Activated T-cell treated with anti-CD3 and anti-CD28 coated beads, Interleukin-2, amount 50 U/mL, for 72 hours (primary cell): ENCODE results near the gene PRPF40B. TPM values are rescaled to one million over a fixed set of nuclear protein-coding genes. Genes with fewer than 3 reads are reported as not detected.

Experiments
- ATAC-seq, 2 donors: fragments of 150-1000 bp; cut with Tn5 transposase; replicated peaks in 1 of 2; 2 replicates each; pipeline ENCODE4 v1.10.0; 2021; ENCODE audit warnings: moderate library complexity in 2 of 2, mild to moderate bottlenecking in 1 of 2
- DNase-seq, 2 donors: peaks; one replicate each; pipeline ENCODE4 v3.0.0; 2021 to 2022; ENCODE audit warnings: mixed read lengths in 1 of 2
- H3K27ac Mint-ChIP-seq: one replicate; pipeline ENCODE4 v1.8.0; 2022; ENCODE audit warnings: mild to moderate bottlenecking, moderate library complexity, mixed read lengths
- H3K27me3 Mint-ChIP-seq: one replicate; pipeline ENCODE4 v1.8.0; 2022; ENCODE audit warnings: low read depth, mixed read lengths
- H3K36me3 Mint-ChIP-seq, 2 donors: one replicate each; pipeline ENCODE4 v1.8.0; 2022; ENCODE audit warnings: mixed read lengths in 2 of 2, mild to moderate bottlenecking in 1 of 2; ENCODE audit not compliant: insufficient read depth in 2 of 2
- H3K4me1 Mint-ChIP-seq: one replicate; pipeline ENCODE4 v1.8.0; 2022; ENCODE audit warnings: low read depth, mixed read lengths
- H3K4me3 Mint-ChIP-seq, 2 donors: one replicate each; pipeline ENCODE4 v1.8.0; 2022; ENCODE audit warnings: mild to moderate bottlenecking in 2 of 2, mixed read lengths in 2 of 2, moderate library complexity in 2 of 2
- H3K9me3 Mint-ChIP-seq, 2 donors: one replicate each; pipeline ENCODE4 v1.8.0; 2022; ENCODE audit warnings: mixed read lengths in 2 of 2
- total RNA-seq, 2 donors: library from RNA; stranded (reverse); gene quantifications; one replicate each; pipeline ENCODE4 v1.2.3, GENCODE V29; 2022

The PRPF40B gene
- total RNA-seq, 2 donors from 2014 or later = 8.5 to 14.0 TPM

DNA sequence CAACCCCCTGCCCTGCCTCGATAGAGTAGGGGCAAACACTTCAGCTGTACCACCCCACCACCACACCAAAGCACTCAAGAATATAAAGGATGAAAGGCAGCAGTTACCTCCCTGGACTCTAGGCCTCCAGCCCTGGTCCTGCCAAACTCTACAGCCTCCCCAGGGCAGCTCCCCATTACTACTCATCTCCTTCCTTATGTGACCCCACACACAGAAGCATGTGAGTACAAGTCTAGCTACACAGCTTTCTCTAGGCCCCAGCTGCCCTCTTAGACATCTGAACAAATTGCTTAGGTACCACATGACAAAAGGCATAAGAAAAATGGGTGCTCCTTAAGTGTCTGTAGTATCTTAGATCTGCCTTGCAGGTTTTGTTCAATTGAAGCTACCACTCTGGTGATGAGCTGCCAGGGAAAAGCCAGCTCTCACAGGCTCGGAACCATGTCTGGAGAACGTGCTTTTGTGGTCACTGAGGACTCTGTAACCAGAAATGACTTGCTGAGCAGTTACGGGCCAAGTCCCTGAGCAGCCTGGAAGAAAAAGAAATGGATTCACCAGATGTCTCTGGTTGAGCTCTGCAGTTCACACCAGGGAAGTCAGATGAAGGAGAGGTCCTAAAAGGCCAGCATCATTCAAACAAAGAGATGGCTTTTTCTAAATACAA lies 51.1 kb downstream of the PRPF40B start:
- ATAC-seq (peak; percentile 43 to 49), DNase-seq (no peak)
- Mint-ChIP-seq H3K9me3 (no peaks in the 10 kb centered on the region), H3K4me3 (peak overlapping the region; percentile 60 to 63), H3K27ac (peak overlapping the region; percentile 91), H3K4me1 (peaks cover 78% of the 10 kb centered on the region), H3K27me3 (no peaks in the 10 kb centered on the region), H3K36me3 (no peaks in the 10 kb centered on the region)

DNA sequence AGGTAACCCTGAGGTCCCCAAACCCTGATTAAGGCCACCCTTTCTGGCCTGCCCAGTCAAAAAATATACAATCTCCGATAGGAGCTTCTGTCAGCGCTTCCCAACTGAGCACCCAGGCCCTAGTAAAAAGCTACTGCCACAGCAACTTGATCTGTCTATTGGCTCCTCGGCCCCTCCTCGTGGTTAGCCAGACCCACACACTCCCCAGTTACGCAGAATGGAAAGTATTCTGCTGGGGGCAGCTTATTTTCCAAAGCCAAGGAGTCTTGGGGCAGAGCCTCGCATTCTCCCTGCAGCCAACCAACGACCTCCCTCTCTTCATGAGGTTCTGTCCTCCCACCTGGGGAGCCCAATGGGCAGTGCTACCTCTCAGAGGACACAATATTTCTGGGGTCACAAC lies 51.8 kb downstream of the PRPF40B start:
- Mint-ChIP-seq H3K9me3 (no peaks in the 10 kb centered on the region), H3K27me3 (no peaks in the 10 kb centered on the region), H3K4me3 (no peak overlapping the region), H3K27ac (no peak overlapping the region), H3K36me3 (no peaks in the 10 kb centered on the region), H3K4me1 (peaks cover 71% of the 10 kb centered on the region)
- DNase-seq = no peak
- no peak for ATAC-seq

DNA sequence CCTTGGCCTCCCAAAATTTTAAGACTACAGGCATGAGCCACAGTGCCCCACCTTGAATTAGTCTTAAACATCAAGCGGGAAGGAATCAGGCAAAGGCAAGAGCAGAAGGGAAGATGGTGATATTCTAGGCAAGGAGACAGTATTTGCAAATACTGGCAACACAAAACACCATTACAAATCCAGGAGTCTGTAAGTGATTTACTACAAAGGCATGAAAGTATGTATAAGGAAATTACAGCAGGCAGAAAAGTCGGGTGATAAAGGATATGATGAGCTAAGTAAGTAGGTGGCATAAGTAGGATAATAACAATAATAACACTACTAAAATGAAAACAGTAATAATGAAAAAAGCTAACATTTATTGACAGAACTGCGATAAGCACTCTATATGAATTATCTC lies 55.4 kb downstream of the PRPF40B start:
- H3K4me3 Mint-ChIP-seq = no peak overlapping the region
- ATAC-seq (no peak), DNase-seq (no peak)
- no peaks in the 10 kb centered on the region for H3K9me3 Mint-ChIP-seq
- H3K27ac Mint-ChIP-seq = no peak overlapping the region
- no peaks in the 10 kb centered on the region for H3K36me3 Mint-ChIP-seq
- H3K27me3 Mint-ChIP-seq = no peaks in the 10 kb centered on the region
- H3K4me1 Mint-ChIP-seq = peaks cover 46% of the 10 kb centered on the region

DNA sequence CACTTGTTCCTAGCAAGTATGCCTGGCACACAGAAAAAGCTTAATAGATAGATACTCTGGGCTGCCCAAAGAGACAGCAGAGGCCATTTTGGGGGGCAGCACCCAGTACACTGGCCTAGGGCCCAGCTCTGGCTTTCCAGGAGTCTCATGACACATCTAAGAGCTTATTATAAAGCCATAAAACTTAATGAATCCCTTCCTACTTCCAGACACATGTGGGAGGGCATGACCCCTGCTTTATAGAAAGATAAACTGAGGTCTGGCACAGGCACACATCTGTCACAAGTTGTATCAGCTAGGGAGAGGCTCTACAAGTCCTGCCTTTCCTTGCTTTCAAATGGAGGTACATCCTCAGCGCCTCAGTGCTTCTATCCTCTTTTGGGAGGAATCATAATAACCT lies 56.7 kb downstream of the PRPF40B start:
- ATAC-seq (no peak), DNase-seq (no peak)
- Mint-ChIP-seq H3K4me1 (peaks cover 46% of the 10 kb centered on the region), H3K27me3 (no peaks in the 10 kb centered on the region), H3K36me3 (no peaks in the 10 kb centered on the region), H3K27ac (no peak overlapping the region), H3K4me3 (no peak overlapping the region), H3K9me3 (no peaks in the 10 kb centered on the region)

DNA sequence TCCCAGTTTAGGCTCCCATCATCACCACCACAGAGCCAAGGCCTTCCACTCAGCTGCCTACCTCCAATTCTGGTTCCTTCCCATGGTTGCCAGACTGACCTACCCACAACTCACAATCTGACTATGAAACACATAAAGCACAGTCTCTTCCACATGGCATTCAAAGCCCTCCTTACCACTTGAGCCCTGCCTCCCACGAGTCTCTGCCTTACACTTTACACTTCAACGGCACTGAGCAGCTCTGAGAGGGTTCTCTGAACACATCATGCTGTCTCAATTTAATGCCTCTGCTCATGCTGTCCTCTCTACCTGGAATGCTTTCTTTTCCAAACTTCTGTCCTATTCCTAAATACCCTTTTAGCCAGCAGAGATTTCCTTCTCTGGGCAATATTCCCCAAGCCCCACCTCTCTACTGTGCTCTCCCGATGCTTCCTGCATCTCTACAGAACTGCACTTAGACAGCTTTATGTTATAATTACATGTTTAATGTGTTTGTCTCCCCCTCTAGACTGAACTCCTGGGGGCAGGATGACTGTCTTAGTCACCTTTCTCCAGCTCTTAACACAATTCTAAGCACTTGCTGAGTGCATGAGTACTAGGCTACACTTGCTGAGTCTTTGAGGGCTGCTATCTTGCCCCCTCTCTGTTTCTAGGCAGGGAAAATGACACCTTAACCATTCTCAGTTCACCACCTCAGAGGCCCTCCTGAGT lies 60.4 kb downstream of the PRPF40B start:
- H3K4me3 Mint-ChIP-seq = no peak overlapping the region
- no peaks in the 10 kb centered on the region for H3K27me3 Mint-ChIP-seq
- ATAC-seq = peak; percentile 51 to 70

DNA sequence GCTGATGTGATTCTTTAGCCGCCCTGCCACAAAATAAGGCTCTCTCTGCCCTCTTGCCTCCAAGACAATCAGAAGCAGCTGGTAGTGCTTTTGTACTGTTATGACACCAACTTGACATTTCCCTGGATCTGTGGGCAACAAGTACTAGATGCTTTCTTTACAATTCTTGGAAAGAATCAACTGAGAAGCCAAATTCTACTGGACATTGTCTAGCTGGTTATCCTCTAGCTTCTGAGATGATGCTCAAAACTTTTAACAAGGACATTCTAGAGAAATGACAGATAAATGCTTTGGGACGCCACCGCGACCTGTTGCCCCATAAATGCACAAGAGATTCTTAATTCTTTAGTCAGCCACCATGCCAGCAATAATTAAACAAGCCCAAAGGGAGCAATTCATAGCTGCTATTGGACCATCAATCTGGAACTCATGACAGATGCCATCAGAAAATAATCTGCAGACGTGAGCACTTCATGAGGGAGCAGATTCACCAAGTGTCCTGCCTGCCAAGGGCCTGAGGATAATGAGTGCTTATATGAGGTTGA lies 61.0 kb downstream of the PRPF40B start:
- ATAC-seq (no peak), DNase-seq (no peak)
- Mint-ChIP-seq H3K9me3 (no peaks in the 10 kb centered on the region), H3K4me1 (peaks cover 50% of the 10 kb centered on the region), H3K27ac (peak overlapping the region; percentile 21), H3K36me3 (no peaks in the 10 kb centered on the region), H3K4me3 (no peak overlapping the region), H3K27me3 (no peaks in the 10 kb centered on the region)

More for the DNA sequence above, 60.4 kb downstream of the PRPF40B start:
- Mint-ChIP-seq H3K9me3 (no peaks in the 10 kb centered on the region), H3K4me1 (peaks cover 45% of the 10 kb centered on the region), H3K36me3 (no peaks in the 10 kb centered on the region), H3K27ac (peak overlapping the region; percentile 21)
- DNase-seq = no peak

DNA sequence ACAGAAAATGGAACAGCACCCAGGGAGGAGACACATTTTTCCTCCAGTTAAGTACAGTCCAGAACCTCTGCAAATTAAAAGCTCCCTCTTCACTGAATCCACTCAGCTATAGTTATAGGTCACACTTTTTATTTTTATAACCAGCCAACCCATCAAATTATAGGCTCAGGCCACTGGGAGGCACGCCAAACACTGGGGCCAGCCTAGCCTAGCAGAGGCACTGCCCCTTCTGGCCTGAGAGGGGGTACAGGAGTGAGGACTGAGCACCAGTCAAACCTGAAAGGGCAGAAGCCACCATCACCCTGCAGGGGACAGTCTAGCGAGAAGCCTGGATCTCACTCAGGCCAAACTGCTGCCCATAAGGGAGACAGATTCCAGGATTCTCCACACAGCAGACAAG lies 64.6 kb downstream of the PRPF40B start:
- no peak for DNase-seq
- Mint-ChIP-seq H3K27me3 (no peaks in the 10 kb centered on the region), H3K9me3 (no peaks in the 10 kb centered on the region), H3K4me1 (peaks cover 64% of the 10 kb centered on the region), H3K36me3 (no peaks in the 10 kb centered on the region), H3K4me3 (no peak overlapping the region), H3K27ac (no peak overlapping the region)
- no peak for ATAC-seq

DNA sequence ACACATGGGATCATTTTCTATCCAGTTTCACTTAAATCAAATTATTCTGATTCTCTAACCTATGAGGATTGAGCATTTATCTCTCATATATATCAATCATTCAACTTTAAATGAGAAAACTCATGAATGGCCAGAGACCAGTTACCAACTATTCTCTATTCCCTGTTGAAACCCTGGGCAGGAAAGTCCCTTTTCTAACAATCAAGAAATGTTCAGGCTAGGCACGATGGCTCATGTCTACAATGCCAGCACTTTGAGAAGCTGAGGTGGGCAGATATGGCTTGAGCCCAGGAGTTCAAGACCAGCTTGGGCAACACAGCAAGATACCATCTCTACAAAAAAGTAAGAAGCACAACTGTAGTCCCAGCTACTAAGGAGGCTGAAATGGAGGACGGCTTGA lies 65.9 kb downstream of the PRPF40B start:
- DNase-seq (no peak), ATAC-seq (peak in 1 of 2 donors; percentile 34)
- H3K27ac Mint-ChIP-seq = peak overlapping the region; percentile 52
- peaks cover 51% of the 10 kb centered on the region for H3K4me1 Mint-ChIP-seq
- H3K9me3 Mint-ChIP-seq = no peaks in the 10 kb centered on the region
- no peaks in the 10 kb centered on the region for H3K27me3 Mint-ChIP-seq
- H3K36me3 Mint-ChIP-seq = no peaks in the 10 kb centered on the region
- peak overlapping the region in 1 of 2 donors; percentile 29 for H3K4me3 Mint-ChIP-seq

DNA sequence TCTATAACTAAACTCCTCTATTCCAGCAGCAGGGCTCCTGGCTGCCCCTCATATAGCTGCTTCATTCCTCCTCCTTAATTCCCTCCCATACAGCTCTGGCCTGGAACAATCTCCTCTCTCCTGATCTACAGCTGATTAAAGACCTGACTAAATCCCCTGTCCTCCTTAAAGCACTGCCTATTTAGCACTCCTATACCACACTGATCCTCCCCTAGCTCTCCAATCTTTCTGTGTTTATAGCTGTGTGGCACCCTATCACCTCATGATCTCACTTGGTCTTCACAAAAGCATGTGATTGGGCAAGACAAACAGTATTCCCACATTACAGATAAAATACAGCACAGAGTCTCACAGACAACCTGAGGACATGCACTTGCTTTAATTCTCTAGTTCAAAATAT lies 66.4 kb downstream of the PRPF40B start:
- Mint-ChIP-seq H3K36me3 (no peaks in the 10 kb centered on the region), H3K27ac (peak overlapping the region; percentile 52), H3K9me3 (no peaks in the 10 kb centered on the region), H3K4me1 (peaks cover 46% of the 10 kb centered on the region), H3K27me3 (no peaks in the 10 kb centered on the region), H3K4me3 (no peak overlapping the region)
- DNase-seq = no peak
- no peak for ATAC-seq

DNA sequence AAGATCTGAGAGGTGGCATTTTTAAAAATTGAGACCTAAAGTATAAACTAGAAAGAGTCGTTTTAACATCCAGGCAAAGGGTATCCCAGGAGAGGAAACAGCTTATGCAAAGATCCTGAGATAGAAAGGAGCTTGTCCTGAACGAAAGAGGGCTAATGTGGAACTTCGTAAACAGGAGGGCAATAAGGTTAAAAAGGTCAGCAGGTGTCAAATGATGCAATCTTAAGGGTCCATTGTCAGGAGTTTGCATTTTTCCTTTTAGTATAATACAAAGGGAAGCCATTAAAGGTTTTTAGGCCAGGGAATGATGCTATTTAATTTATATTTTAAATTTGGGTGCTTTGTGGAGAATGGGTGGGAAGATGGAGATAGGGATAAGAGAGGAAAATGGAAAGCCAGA lies 69.5 kb downstream of the PRPF40B start:
- Mint-ChIP-seq H3K4me1 (peaks cover 42% of the 10 kb centered on the region), H3K36me3 (no peaks in the 10 kb centered on the region), H3K27ac (no peak overlapping the region), H3K4me3 (no peak overlapping the region), H3K9me3 (no peaks in the 10 kb centered on the region), H3K27me3 (no peaks in the 10 kb centered on the region)
- DNase-seq = no peak
- no peak for ATAC-seq

DNA sequence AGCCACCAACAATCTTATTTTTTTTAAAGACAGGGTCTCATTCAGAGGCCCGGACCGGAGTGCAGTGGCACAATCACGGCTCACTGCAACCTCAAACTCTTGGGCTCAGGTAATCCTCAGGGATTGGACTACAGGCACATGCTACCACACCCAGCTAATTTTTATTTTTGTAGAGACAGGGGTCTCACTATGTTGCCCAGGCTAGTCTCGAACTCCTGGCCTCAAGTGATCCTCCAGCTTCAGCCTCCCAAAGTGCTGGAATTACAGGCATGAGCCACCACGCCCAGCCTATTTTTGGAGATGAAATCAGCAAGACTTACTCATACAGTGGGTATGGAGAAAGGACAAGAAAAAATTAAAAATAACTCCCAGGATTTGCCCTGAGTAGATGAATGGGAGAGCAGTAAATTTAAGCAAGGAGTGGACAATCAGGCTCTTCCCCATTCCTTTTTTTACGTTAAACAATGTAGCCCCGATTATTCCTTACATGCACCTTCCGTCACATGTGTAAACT lies 70.6 kb downstream of the PRPF40B start:
- H3K4me3 Mint-ChIP-seq = no peak overlapping the region
- H3K36me3 Mint-ChIP-seq = no peaks in the 10 kb centered on the region
- no peak overlapping the region for H3K27ac Mint-ChIP-seq
- peaks cover 45% of the 10 kb centered on the region for H3K4me1 Mint-ChIP-seq
- no peaks in the 10 kb centered on the region for H3K9me3 Mint-ChIP-seq
- ATAC-seq = no peak
- no peak for DNase-seq
- no peaks in the 10 kb centered on the region for H3K27me3 Mint-ChIP-seq
